ENCODE measurements around the gene KLF13.

The KLF13 gene

GRCh38 chr15:31295658-31296057 lies 31.0 kb upstream of the KLF13 start:
- Mint-ChIP-seq H3K4me1 (ENCODE audit: low read depth) (peaks cover 6% of the 10 kb centered on the region), H3K4me3 (no peak overlapping the region), H3K27ac (no peak overlapping the region), H3K36me3 (ENCODE audit: low read depth) (peaks cover 2% of the 10 kb centered on the region), H3K9me3 (no peaks in the 10 kb centered on the region), H3K27me3 (ENCODE audit: low read depth) (peaks cover 43% of the 10 kb centered on the region)

- Mint-ChIP-seq H3K36me3 (ENCODE audit: low read depth) (peaks cover 2% of the 10 kb centered on the region), H3K27ac (no peak overlapping the region), H3K4me3 (no peak overlapping the region), H3K9me3 (no peaks in the 10 kb centered on the region), H3K27me3 (ENCODE audit: low read depth) (peaks cover 37% of the 10 kb centered on the region), H3K4me1 (ENCODE audit: low read depth) (peaks cover 6% of the 10 kb centered on the region)
These were observed 30.4 kb upstream of the KLF13 start for GRCh38 chr15:31296219-31296645.

GRCh38 chr15:31296646-31297574 lies 29.7 kb upstream of the KLF13 start:
- H3K4me3 Mint-ChIP-seq = no peak overlapping the region
- H3K36me3 Mint-ChIP-seq (ENCODE audit: low read depth) = no peaks in the 10 kb centered on the region
- H3K27ac Mint-ChIP-seq = no peak overlapping the region
- peaks cover 30% of the 10 kb centered on the region for H3K27me3 Mint-ChIP-seq (ENCODE audit: low read depth)
- no peaks in the 10 kb centered on the region for H3K9me3 Mint-ChIP-seq
- H3K4me1 Mint-ChIP-seq (ENCODE audit: low read depth) = peaks cover 6% of the 10 kb centered on the region

- Mint-ChIP-seq H3K27ac (no peak overlapping the region), H3K36me3 (ENCODE audit: low read depth) (no peaks in the 10 kb centered on the region), H3K27me3 (ENCODE audit: low read depth) (peaks cover 21% of the 10 kb centered on the region), H3K4me3 (no peak overlapping the region), H3K4me1 (ENCODE audit: low read depth) (peaks cover 10% of the 10 kb centered on the region), H3K9me3 (no peaks in the 10 kb centered on the region)
These were observed 28.8 kb upstream of the KLF13 start for GRCh38 chr15:31297575-31298456.

GRCh38 chr15:31298707-31299172 lies 27.9 kb upstream of the KLF13 start:
- Mint-ChIP-seq H3K4me1 (ENCODE audit: low read depth) (peaks cover 19% of the 10 kb centered on the region), H3K4me3 (no peak overlapping the region), H3K27ac (no peak overlapping the region), H3K9me3 (no peaks in the 10 kb centered on the region), H3K27me3 (ENCODE audit: low read depth) (peaks cover 12% of the 10 kb centered on the region), H3K36me3 (ENCODE audit: low read depth) (no peaks in the 10 kb centered on the region)

GRCh38 chr15:31300208-31300661 lies 26.4 kb upstream of the KLF13 start:
- H3K4me1 Mint-ChIP-seq (ENCODE audit: low read depth) = peaks cover 23% of the 10 kb centered on the region
- H3K27me3 Mint-ChIP-seq (ENCODE audit: low read depth) = peaks cover 7% of the 10 kb centered on the region
- H3K4me3 Mint-ChIP-seq = no peak overlapping the region
- H3K27ac Mint-ChIP-seq = no peak overlapping the region
- no peaks in the 10 kb centered on the region for H3K9me3 Mint-ChIP-seq
- no peaks in the 10 kb centered on the region for H3K36me3 Mint-ChIP-seq (ENCODE audit: low read depth)

GRCh38 chr15:31300981-31301672 lies 25.5 kb upstream of the KLF13 start:
- H3K27me3 Mint-ChIP-seq (ENCODE audit: low read depth) = no peaks in the 10 kb centered on the region
- peaks cover 27% of the 10 kb centered on the region for H3K4me1 Mint-ChIP-seq (ENCODE audit: low read depth)
- no peaks in the 10 kb centered on the region for H3K36me3 Mint-ChIP-seq (ENCODE audit: low read depth)
- no peak overlapping the region for H3K27ac Mint-ChIP-seq
- H3K4me3 Mint-ChIP-seq = no peak overlapping the region
- H3K9me3 Mint-ChIP-seq = no peaks in the 10 kb centered on the region

- Mint-ChIP-seq H3K9me3 (no peaks in the 10 kb centered on the region), H3K4me3 (no peak overlapping the region), H3K4me1 (ENCODE audit: low read depth) (peaks cover 27% of the 10 kb centered on the region), H3K27me3 (ENCODE audit: low read depth) (no peaks in the 10 kb centered on the region), H3K36me3 (ENCODE audit: low read depth) (no peaks in the 10 kb centered on the region), H3K27ac (no peak overlapping the region)
These were observed 25.0 kb upstream of the KLF13 start for GRCh38 chr15:31301673-31301990.

- H3K4me3 Mint-ChIP-seq = no peak overlapping the region
- no peaks in the 10 kb centered on the region for H3K36me3 Mint-ChIP-seq (ENCODE audit: low read depth)
- peaks cover 27% of the 10 kb centered on the region for H3K4me1 Mint-ChIP-seq (ENCODE audit: low read depth)
- peaks cover under 1% of the 10 kb centered on the region for H3K27me3 Mint-ChIP-seq (ENCODE audit: low read depth)
- peak overlapping the region; percentile 41 for H3K27ac Mint-ChIP-seq
- H3K9me3 Mint-ChIP-seq = no peaks in the 10 kb centered on the region
These were observed 24.5 kb upstream of the KLF13 start for GRCh38 chr15:31302029-31302657.

GRCh38 chr15:31302778-31303725 lies 23.6 kb upstream of the KLF13 start:
- H3K36me3 Mint-ChIP-seq (ENCODE audit: low read depth) = no peaks in the 10 kb centered on the region
- peaks cover 6% of the 10 kb centered on the region for H3K27me3 Mint-ChIP-seq (ENCODE audit: low read depth)
- peaks cover 29% of the 10 kb centered on the region for H3K4me1 Mint-ChIP-seq (ENCODE audit: low read depth)
- no peak overlapping the region for H3K4me3 Mint-ChIP-seq
- no peaks in the 10 kb centered on the region for H3K9me3 Mint-ChIP-seq
- no peak overlapping the region for H3K27ac Mint-ChIP-seq

- peaks cover 34% of the 10 kb centered on the region for H3K4me1 Mint-ChIP-seq (ENCODE audit: low read depth)
- H3K27me3 Mint-ChIP-seq (ENCODE audit: low read depth) = peaks cover 6% of the 10 kb centered on the region
- no peaks in the 10 kb centered on the region for H3K9me3 Mint-ChIP-seq
- no peak overlapping the region for H3K4me3 Mint-ChIP-seq
- no peaks in the 10 kb centered on the region for H3K36me3 Mint-ChIP-seq (ENCODE audit: low read depth)
- H3K27ac Mint-ChIP-seq = no peak overlapping the region
These were observed 22.6 kb upstream of the KLF13 start for GRCh38 chr15:31303726-31304648.

GRCh38 chr15:31304751-31305365 lies 21.8 kb upstream of the KLF13 start:
- Mint-ChIP-seq H3K36me3 (ENCODE audit: low read depth) (no peaks in the 10 kb centered on the region), H3K4me1 (ENCODE audit: low read depth) (peaks cover 35% of the 10 kb centered on the region), H3K27ac (no peak overlapping the region), H3K4me3 (no peak overlapping the region), H3K27me3 (ENCODE audit: low read depth) (peaks cover 6% of the 10 kb centered on the region), H3K9me3 (no peaks in the 10 kb centered on the region)

Measured in T-helper 1 cell treated with Interleukin-12 subunit alpha and Interleukin-12 subunit beta and Interleukin-4 antibody, amounts not matched to agents 30 μg/mL and 1 μg/mL, for 36 hours (primary cell).